Body of pancreas (tissue), 4 donors: ENCODE measurements around the gene LDLRAD4. TPM values are rescaled to one million over a fixed set of nuclear protein-coding genes. Genes with fewer than 3 reads are reported as not detected.
"Not testable (repeated sequence)": the region's sequence is repeated elsewhere in the genome, so short reads cannot be mapped to it uniquely, and the experiment has no call there.

ENCODE experiments used
- ATAC-seq: fragments of 150-250 bp; one replicate; pipeline ENCODE4 v1.9.1; 2016
- DNase-seq, 4 donors: peaks; one replicate each; pipeline ENCODE4 v3.0.0-alpha.2; 2019
- H3K27ac ChIP-seq, 4 donors: fragments of 200-600 bp; sonication (generic); 1 replicate in 3 of 4; 2 replicates in 1 of 4; pipeline versions ENCODE4 v1.5.1 to v1.6.1; 2016 to 2019; ENCODE audit warnings: mild to moderate bottlenecking in 1 of 4, mixed read lengths in 1 of 4, moderate library complexity in 1 of 4
- H3K27me3 ChIP-seq, 2 donors: fragments of 200-600 bp; sonication (generic); one replicate each; pipeline ENCODE4 v1.6.0; 2016; ENCODE audit warnings: mild to moderate bottlenecking in 1 of 2
- H3K36me3 ChIP-seq, 2 donors: fragments of 200-600 bp; sonication (generic); replicated peaks in 1 of 2; 2 replicates each; pipeline ENCODE4 v1.5.1; 2016; ENCODE audit warnings: low read depth in 2 of 2; ENCODE audit not compliant: insufficient read depth in 1 of 2
- H3K4me1 ChIP-seq: fragments of 200-600 bp; sonication (generic); one replicate; pipeline ENCODE4 v1.6.0; 2016
- H3K4me3 ChIP-seq, 2 donors: fragments of 200-600 bp; sonication (generic); 1 replicate in 1 of 2; 2 replicates in 1 of 2; pipeline ENCODE4 v1.5.1; 2016 to 2019
- H3K9me3 ChIP-seq, 3 donors: fragments of 200-600 bp; sonication (generic); 1 replicate in 2 of 3; 2 replicates in 1 of 3; pipeline ENCODE4 v1.5.1; 2016
- POLR2A ChIP-seq, 3 donors: fragments of 450-650 bp; IDR thresholded peaks; one replicate each; pipeline ENCODE4 v1.6.1; 2016; ENCODE audit warnings: antibody characterized with exemption in 3 of 3, mild to moderate bottlenecking in 2 of 3
- WGBS, 2 donors: methylation state at CpG; one replicate each; pipeline ENCODE4 v1.1.5; 2017; 5-methylcytosine and 5-hydroxymethylcytosine counted together
- intact Hi-C: fragments of 100-400 bp; cut with DNase I; formaldehyde crosslinking; loops from one replicate; pipeline ENCODE4 v1.15.1; 2023
- total RNA-seq, 2 donors: library from RNA; depleted of rRNA; stranded (reverse); fragments of >200 nt; gene quantifications; one replicate each; pipeline ENCODE4 v1.1.0, GENCODE V29; 2016
- TF ChIP-seq, protein P1 (sequence below), 7 experiments: fragments of 450-650 bp in 4 of 7; fragments of 200-600 bp in 3 of 7; sonication (generic) in 3 of 7; IDR thresholded peaks; one replicate each; pipeline ENCODE4 v1.5.1; 2016 to 2019; ENCODE audit warnings: antibody characterized with exemption in 7 of 7

The LDLRAD4 gene
- total RNA-seq, 2 donors from 2014 or later: 8.6 to 35.9 TPM

DNA sequence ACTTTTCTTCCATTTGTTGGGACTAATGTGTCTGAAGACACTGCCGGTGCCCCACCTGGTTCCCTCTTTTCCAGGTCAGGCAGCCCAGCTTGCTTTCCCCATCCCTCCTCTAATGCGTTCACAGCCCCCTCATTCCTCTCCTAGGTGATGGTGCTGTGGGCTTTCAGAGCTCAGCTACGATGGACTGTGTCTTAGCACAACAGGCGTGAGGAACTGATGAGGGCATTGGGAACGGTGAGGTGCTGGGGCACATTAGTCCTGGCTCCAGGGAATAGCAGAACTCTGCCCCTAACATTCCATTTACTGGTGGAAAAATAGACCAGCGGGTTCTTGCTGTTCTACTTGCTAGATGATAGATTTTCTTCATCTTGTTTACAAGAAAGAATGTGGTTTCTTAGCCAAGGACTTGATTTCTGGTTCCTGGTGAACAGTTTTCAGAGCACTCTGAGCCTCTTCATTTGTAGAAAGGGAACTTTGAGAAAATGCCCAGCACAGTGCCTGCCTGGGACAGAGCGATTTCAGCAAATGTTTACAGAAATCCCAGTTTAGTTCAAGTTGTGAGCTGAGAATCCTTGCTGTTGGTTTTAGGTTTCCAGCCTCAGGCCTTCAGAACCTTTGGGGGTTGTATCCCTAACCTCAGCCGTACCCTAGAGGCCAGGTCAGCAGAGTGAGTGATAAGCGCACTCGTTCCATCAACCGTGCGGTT is 42.5 kb downstream of the LDLRAD4 start:
- no peaks in the 10 kb centered on the region for H3K9me3 ChIP-seq
- DNase-seq (no peak), ATAC-seq (no peak)
- H3K4me1 ChIP-seq: peaks cover 19% of the 10 kb centered on the region
- H3K36me3 ChIP-seq: no peaks in the 10 kb centered on the region
- TF ChIP-seq, protein P1, sequence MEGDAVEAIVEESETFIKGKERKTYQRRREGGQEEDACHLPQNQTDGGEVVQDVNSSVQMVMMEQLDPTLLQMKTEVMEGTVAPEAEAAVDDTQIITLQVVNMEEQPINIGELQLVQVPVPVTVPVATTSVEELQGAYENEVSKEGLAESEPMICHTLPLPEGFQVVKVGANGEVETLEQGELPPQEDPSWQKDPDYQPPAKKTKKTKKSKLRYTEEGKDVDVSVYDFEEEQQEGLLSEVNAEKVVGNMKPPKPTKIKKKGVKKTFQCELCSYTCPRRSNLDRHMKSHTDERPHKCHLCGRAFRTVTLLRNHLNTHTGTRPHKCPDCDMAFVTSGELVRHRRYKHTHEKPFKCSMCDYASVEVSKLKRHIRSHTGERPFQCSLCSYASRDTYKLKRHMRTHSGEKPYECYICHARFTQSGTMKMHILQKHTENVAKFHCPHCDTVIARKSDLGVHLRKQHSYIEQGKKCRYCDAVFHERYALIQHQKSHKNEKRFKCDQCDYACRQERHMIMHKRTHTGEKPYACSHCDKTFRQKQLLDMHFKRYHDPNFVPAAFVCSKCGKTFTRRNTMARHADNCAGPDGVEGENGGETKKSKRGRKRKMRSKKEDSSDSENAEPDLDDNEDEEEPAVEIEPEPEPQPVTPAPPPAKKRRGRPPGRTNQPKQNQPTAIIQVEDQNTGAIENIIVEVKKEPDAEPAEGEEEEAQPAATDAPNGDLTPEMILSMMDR (IDR thresholded peaks at IDR 0.05): no peak
- intact Hi-C loops: no loop called here
- WGBS, 2 donors: 82 to 88% methylated on average over 12 of the region's 12 CpGs
- H3K27ac ChIP-seq: peak overlapping the region in 3 of 4 donors; percentile 34 to 69 (median 58)
- no peaks in the 10 kb centered on the region for H3K27me3 ChIP-seq
- no peak overlapping the region for H3K4me3 ChIP-seq

DNA sequence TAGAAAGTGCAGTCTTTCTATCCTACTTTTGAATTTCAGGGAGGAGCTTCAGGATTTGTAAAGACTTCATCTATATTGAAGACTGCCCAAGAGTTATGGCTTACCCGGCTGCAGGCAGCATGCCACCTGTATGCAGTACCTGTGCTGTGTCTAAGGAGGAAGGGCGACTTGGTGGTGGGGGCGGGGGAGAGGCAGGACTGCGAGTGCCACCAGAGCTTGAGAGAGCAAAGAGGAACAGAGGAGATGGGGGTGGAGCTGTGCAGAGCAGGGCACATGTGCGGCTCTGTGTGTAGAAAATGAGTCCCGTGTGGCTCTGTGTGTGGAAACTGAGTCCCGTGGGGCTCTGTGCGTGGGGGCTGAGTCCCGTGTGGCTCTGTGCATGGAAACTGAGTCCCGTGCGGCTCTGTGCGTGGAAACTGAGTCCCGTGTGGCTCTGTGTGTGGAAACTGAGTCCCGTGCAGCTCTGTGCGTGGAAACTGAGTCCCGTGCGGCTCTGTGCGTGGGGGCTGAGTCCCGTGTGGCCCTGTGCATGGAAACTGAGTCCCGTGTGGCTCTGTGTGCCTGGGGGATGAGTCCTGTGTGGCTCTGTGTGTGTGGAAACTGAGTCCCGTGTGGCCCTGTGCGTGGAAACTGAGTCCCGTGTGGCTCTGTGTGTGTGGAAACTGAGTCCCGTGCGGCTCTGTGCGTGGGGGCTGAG is 43.2 kb downstream of the LDLRAD4 start:
- intact Hi-C loops: no loop called here
- Histone ChIP-seq H3K27ac (no peak overlapping the region), H3K4me1 (peaks cover 19% of the 10 kb centered on the region), H3K4me3 (no peak overlapping the region), H3K9me3 (no peaks in the 10 kb centered on the region), H3K36me3 (no peaks in the 10 kb centered on the region), H3K27me3 (no peaks in the 10 kb centered on the region)
- no peak for ATAC-seq
- WGBS, 2 donors: 82 to 83% methylated on average over 22 to 26 of the region's 26 CpGs
- no peak for DNase-seq
- no peak for TF ChIP-seq POLR2A (IDR thresholded peaks at IDR 0.05)
- TF ChIP-seq, protein P1 (IDR thresholded peaks at IDR 0.05): no peak

DNA sequence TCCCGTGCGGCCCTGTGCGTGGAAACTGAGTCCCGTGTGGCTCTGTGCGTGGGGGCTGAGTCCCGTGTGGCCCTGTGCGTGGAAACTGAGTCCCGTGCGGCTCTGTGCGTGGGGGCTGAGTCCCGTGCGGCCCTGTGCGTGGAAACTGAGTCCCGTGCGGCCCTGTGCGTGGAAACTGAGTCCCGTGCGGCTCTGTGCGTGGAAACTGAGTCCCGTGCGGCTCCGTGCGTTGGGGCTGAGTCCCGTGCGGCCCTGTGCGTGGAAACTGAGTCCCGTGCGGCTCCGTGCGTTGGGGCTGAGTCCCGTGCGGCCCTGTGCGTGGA is 43.8 kb downstream of the LDLRAD4 start:
- H3K9me3 ChIP-seq, DNase-seq, H3K4me3 ChIP-seq, H3K36me3 ChIP-seq, ATAC-seq, H3K27ac ChIP-seq, H3K27me3 ChIP-seq, intact Hi-C loops: not testable (repeated sequence)
- WGBS, 2 donors: 84 to 86% methylated on average over 31 to 32 of the region's 33 CpGs
- peaks cover 19% of the 10 kb centered on the region for H3K4me1 ChIP-seq

DNA sequence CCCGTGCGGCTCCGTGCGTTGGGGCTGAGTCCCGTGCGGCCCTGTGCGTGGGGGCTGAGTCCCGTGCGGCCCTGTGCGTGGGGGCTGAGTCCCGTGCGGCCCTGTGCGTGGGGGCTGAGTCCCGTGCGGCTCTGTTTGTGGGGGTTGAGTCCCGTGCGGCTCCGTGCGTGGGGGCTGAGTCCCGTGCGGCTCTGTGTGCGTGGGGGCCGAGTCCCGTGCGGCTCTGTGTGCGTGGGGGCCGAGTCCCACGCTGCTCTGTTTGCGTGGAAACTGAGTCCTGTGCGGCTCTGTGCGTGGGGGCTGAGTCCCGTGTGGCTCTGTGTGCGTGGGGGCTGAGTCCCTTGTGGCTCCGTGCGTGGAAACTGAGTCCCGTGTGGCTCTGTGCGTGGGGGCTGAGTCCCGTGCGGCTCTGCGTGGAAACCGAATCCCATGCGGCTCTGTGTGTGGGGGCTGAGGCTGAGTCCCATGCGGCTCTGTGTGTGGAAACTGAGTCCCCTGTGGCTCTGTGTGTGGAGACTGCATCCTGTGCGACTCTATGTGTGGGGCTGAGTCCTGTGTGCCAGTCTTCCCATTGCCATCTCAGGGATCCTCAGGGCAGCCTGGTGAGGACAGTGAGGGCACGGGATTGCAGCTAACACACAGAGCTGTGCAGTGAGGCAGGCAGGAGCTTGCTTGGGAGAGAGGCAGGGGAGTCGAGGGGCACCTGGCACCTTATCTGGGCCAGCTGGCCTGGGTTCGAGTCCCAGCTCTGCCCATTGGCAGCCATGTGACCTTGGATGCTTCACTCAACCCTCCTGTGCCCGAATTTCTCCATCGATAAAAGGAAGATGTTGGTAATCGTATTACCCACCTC is 44.5 kb downstream of the LDLRAD4 start:
- no peak for TF ChIP-seq POLR2A (IDR thresholded peaks at IDR 0.05)
- TF ChIP-seq, protein P1 (IDR thresholded peaks at IDR 0.05): no peak
- H3K4me1 ChIP-seq: peaks cover 26% of the 10 kb centered on the region

More for the DNA sequence above, 44.5 kb downstream of the LDLRAD4 start:
- Histone ChIP-seq H3K27ac (no peak overlapping the region), H3K9me3 (no peaks in the 10 kb centered on the region), H3K27me3 (no peaks in the 10 kb centered on the region), H3K36me3 (no peaks in the 10 kb centered on the region), H3K4me3 (no peak overlapping the region)
- intact Hi-C loops: no loop called here
- ATAC-seq: no peak
- no peak for DNase-seq
- WGBS, 2 donors: 90% methylated on average over 26 to 31 of the region's 50 CpGs
